ENCODE measurements around the gene SNRNP35. TPM values are rescaled to one million over a fixed set of nuclear protein-coding genes. Genes with fewer than 3 reads are reported as not detected.

The SNRNP35 gene
- total and polyA plus RNA-seq, 10 donors, result 18.9 to 63.7 (median 31.4) TPM

DNA sequence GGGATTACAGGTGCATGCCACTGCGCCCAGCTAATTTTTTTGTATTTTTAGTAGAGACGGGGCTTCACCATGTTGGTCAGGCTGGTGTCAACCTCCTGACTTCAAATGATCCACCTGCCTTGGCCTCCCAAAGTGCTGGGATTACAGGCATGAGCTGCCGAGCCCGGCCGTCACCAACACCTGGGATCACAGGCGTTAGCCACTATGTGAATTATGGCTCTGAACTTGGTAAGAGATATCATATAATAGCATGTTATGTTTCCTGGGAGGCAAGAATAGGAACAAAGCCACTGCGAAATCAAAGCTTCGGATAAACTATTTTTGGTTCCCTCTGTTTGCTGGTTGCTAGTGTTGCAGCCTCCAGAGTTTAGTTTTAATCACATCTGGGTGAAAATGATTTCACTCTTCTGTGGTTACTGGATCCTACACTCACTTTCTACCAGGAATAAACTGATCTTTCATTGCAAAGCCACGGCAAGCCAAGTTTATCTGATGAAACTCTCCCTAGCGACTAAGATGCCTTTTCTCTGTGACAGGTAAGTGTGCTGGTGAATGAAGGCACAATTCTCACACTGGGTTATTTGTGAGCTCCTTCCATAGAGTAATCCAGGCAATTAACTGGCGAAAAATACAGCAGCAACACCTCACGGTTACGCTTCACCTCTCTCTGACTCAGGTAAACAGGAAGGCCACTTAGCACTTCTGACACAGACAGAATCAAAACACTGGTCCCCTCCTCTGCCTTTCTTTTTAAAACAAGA lies 16.7 kb downstream of the SNRNP35 start:
- H3K27ac ChIP-seq, result peak overlapping the region in 7 of 8 donors; percentile 27 to 56 (median 41)
- H3K4me3 ChIP-seq, result no peak overlapping the region
- H3K27me3 ChIP-seq (replicated peaks in 1 of 7), result no peaks in the 10 kb centered on the region
- WGBS, 5 donors, result 82 to 90% (median 87%) methylated on average over 13 of the region's 13 CpGs
- H3K9me3 ChIP-seq, result no peaks in the 10 kb centered on the region
- intact Hi-C loops (cut with DNase I; ENCODE audit: low total_unique reads), result no loop called here
- peaks cover 0 to 93% (median 21%) of the 10 kb centered on the region in 6 donors for H3K36me3 ChIP-seq
- DNase-seq, result no peak
- no peak for TF ChIP-seq POLR2A (IDR thresholded peaks at IDR 0.05)
- TF ChIP-seq POLR2AphosphoS5 (IDR thresholded peaks at IDR 0.05), result no peak
- TF ChIP-seq CTCF (IDR thresholded peaks at IDR 0.05 in 8 of 11, conservative IDR thresholded peaks at IDR 0.05 in 3 of 11), result no peak
- H3K4me1 ChIP-seq, result peaks cover 0 to 31% (median 2%) of the 10 kb centered on the region in 6 donors

DNA sequence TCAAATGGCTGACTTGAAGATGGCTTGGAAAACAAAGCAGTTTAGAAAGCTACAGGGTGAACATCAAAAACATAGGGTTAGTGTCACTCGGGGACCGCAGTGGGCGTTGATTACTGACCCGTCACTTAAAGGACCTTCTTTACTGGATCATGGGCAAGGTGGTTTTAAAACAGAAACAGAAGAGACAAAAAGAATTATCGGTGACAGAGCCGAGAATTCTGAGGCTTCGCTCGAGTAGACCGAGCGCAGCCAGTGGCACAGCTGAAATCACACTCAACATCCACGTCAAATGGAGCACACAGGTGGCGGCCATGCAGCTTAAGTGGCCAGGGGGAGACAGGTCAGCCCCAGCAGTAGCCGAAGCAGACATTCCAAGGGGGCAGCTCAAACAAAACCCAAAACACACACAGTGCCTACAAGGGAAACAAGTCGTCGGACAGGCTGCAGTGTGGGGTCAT lies 17.3 kb downstream of the SNRNP35 start:
- Histone ChIP-seq H3K36me3 (peaks cover 0 to 88% (median 21%) of the 10 kb centered on the region in 6 donors), H3K27ac (peak overlapping the region in 5 of 8 donors; percentile 27 to 56 (median 50)), H3K27me3 (replicated peaks in 1 of 7) (no peaks in the 10 kb centered on the region), H3K4me3 (no peak overlapping the region), H3K9me3 (no peaks in the 10 kb centered on the region), H3K4me1 (peaks cover 0 to 37% (median 5%) of the 10 kb centered on the region in 6 donors)
- DNase-seq, result no peak
- 87 to 93% (median 90%) methylated on average over 15 of the region's 15 CpGs for WGBS, 5 donors
- TF ChIP-seq CTCF (IDR thresholded peaks at IDR 0.05 in 8 of 11, conservative IDR thresholded peaks at IDR 0.05 in 3 of 11) (no peak), POLR2AphosphoS5 (IDR thresholded peaks at IDR 0.05) (no peak), POLR2A (IDR thresholded peaks at IDR 0.05) (no peak)
- intact Hi-C loops (cut with DNase I; ENCODE audit: low total_unique reads), result no loop called here

DNA sequence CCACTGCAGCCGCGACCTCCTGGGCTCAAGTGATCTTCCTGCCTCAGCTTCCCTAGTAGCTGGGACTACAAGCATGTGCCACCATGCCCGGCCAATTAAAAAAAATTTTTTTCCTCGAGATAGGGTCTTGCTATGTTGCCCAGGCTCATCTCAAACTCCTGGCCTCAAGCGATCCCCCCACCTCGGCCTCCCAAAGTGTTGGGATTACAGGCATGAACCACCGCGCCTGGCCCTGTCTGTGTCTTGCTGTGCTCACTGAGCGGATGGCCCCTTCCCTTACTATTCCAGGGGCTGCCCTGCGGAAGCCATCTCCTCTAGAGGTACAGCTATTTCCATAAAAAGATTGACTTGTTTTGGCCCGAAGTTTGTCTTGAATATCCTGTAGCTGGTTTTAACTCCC lies 20.1 kb downstream of the SNRNP35 start:
- peaks cover 0 to 61% (median 2%) of the 10 kb centered on the region in 6 donors for H3K36me3 ChIP-seq
- DNase-seq, result no peak

More for the DNA sequence above, 20.1 kb downstream of the SNRNP35 start:
- Histone ChIP-seq H3K4me1 (peaks cover 0 to 34% (median 6%) of the 10 kb centered on the region in 6 donors), H3K27ac (no peak overlapping the region), H3K4me3 (no peak overlapping the region), H3K27me3 (replicated peaks in 1 of 7) (no peaks in the 10 kb centered on the region), H3K9me3 (no peaks in the 10 kb centered on the region)
- intact Hi-C loops (cut with DNase I; ENCODE audit: low total_unique reads), result no loop called here
- no peak for TF ChIP-seq CTCF (IDR thresholded peaks at IDR 0.05 in 8 of 11, conservative IDR thresholded peaks at IDR 0.05 in 3 of 11)
- TF ChIP-seq POLR2AphosphoS5 (IDR thresholded peaks at IDR 0.05), result no peak
- no peak for TF ChIP-seq POLR2A (IDR thresholded peaks at IDR 0.05)
- WGBS, 5 donors, result 87 to 93% (median 91%) methylated on average over 11 of the region's 11 CpGs

Data from spleen (tissue), 11 donors.